ENCODE data around the gene PBLD. TPM values are rescaled to one million over a fixed set of nuclear protein-coding genes. Genes with fewer than 3 reads are reported as not detected.
"Not testable (repeated sequence)": the region's sequence is repeated elsewhere in the genome, so short reads cannot be mapped to it uniquely, and the experiment has no call there.

Gene PBLD
- total RNA-seq, 4 donors from 2014 or later = 4.9 to 12.3 (median 7.6) TPM

DNA sequence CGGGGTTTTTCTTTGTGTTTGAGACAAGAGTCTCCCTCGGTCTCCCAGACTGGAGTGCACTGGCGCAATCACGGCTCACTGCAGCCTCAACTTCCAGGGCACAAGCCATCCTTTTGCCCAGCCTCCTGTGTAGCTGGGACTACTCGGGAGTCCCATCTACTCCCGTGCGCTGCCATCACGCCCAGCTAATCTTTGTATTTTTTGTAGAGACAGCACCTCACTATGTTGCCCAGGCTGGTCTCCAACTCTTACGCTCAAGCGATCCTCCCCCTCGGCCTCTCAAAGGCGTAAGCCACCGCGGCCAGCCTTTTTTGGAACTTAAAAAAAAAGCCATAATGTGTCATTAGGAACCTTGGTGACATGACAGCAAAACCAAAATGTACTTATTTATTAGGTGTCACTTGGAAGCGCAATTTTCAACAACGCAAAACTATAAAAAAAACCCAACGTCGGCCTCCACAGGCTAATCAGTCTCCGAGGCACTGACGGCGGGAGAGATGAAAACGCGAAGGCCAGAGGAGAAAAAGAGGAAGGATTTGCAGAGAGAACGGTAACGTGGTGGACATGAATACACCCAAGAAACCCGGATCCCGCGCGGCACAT lies 1.8 kb downstream of the PBLD start:
- ATAC-seq (ENCODE audit: low FRiP score) = no peak
- no peak for DNase-seq (ENCODE audit: low spot score)
- TF ChIP-seq, protein P1, sequence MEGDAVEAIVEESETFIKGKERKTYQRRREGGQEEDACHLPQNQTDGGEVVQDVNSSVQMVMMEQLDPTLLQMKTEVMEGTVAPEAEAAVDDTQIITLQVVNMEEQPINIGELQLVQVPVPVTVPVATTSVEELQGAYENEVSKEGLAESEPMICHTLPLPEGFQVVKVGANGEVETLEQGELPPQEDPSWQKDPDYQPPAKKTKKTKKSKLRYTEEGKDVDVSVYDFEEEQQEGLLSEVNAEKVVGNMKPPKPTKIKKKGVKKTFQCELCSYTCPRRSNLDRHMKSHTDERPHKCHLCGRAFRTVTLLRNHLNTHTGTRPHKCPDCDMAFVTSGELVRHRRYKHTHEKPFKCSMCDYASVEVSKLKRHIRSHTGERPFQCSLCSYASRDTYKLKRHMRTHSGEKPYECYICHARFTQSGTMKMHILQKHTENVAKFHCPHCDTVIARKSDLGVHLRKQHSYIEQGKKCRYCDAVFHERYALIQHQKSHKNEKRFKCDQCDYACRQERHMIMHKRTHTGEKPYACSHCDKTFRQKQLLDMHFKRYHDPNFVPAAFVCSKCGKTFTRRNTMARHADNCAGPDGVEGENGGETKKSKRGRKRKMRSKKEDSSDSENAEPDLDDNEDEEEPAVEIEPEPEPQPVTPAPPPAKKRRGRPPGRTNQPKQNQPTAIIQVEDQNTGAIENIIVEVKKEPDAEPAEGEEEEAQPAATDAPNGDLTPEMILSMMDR (IDR thresholded peaks at IDR 0.05) = no peak

DNA sequence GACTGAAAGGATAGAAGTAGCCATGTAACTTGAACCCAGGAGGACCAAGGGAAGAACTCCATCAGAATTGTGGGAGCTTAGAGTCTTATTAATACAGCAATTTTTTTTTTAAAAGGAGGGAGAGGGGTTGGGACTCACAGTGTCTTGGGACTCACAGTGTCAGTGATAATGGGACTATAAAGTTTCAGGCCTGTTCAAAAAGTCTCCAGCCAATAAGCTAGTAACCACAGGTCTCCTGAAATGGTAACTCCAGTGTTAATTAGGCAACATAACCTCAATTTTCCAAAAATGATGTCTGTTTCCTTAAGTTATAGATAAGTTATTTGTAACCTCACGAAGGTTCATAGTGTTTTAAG lies 3.2 kb downstream of the PBLD start:
- DNase-seq (ENCODE audit: low spot score) (no peak), ATAC-seq (ENCODE audit: low FRiP score) (no peak)
- TF ChIP-seq, protein P1 (IDR thresholded peaks at IDR 0.05) = no peak

DNA sequence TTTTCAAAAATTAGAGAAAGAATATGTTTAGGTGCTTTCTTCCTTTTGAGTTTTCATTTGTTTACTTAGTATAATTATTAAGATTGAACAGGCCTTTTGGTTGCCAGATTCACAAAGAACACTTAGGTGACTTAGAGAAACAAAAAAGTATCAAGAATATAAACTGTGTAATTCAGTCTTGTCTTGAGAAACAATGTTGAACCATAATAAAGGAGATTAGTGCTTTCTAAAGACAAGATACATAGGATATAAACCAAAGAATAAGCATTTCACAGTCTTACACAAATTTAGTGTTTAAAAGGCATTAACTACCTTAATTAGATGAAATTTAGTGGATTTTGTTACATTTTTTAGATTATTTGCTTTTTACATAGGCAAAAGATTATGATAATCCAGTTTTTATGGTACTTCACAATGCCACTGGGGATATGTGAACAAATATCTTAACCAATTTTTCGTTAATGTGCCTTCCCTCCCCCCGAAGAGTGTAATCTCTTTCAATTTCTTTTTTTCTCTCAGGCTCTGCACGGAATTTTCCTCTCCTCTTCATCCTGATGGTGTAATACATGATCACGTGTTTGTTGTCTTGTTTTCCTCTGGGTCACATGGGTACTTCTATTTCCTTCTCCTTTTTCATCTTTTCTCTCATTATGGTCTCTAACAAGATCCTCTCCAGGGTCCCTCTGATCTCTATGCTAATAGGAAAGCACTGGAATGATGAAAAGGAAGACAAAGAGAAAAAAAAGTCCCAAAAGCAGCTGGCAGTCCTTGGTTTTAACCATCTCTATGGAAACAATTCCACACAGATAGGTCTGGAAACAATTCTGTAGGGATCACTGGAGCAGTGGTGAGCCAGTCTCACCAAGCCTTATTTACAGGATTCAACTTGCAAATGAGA lies 4.6 kb downstream of the PBLD start:
- ATAC-seq (ENCODE audit: low FRiP score) (no peak), DNase-seq (ENCODE audit: low spot score) (no peak)
- TF ChIP-seq, protein P1 (IDR thresholded peaks at IDR 0.05) = no peak

DNA sequence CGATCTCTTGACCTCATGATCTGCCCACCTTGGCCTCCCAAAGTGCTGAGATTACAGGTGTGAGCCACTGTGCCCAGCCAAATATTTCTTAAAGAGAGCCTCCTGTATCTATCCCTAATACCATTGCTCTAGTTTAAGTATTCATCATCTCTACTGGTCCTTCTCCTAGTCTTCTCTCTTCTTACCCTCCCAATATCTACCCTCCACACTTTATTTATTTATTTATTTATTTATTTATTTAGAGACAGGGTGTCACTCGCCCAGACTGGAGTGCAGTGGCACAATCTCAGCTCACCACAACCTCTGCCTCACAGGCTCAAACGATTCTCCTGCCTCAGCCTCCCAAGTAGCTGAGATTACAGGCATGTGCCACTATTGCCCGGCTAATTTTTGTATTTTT lies 8.3 kb downstream of the PBLD start:
- not testable (repeated sequence) for DNase-seq (ENCODE audit: low spot score); ATAC-seq (ENCODE audit: low FRiP score)

DNA sequence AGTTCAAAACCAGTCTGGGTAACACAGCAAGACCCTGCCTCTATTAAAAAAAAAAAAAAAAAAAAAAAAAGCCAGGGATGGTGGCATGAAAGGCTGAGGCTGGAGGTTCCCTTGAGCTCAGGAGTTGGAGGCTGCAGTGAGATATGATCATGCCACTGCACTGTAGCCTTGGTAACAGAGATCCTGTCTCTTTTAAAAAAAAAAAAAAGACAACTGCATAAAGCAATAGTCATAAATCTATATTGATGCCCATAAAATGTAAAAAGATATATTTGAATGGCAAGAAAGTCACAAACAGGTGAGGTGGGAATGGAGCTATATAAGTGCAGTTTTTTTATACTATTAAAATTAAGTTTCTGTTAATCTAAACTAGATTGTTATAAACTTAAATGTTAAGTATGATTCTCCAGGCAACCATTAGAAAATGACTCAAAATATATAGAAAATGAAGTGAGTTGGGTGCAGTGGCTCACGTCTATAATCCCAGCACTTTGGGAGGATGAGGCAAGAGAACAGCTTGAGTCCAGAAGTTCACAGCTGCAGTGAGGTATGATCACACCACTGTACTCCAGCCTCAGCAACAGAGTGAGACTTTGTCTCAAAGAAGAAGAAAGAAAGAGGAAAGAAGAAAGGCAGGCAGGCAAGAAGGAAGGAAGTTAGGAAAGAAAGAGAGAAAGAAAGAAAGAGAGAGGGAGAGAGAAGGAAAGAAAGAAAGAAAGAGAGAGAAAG lies 14.2 kb downstream of the PBLD start:
- DNase-seq (ENCODE audit: low spot score) = no peak
- TF ChIP-seq, protein P1 (IDR thresholded peaks at IDR 0.05) = no peak
- ATAC-seq (ENCODE audit: low FRiP score) = no peak

DNA sequence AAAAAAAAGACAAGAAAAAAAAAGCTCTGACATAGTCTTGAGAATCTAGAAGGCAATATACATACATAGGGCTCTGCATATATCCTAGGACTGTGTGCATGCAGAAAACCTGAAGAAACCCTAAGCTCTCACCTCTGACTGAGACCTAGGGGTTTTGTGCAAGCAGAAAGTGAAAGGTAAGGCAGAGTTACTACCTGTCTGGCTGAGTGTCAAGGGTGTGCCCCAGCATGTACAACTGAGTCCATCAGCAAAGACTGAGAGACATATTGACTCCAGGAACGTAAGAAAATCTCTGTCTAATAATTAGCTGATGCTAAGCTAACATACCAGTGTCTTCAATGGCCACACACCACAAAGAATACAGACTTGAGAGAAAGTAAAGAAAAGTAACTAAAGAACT lies 17.1 kb downstream of the PBLD start:
- TF ChIP-seq, protein P1 (IDR thresholded peaks at IDR 0.05) = no peak
- DNase-seq (ENCODE audit: low spot score) = no peak
- no peak for ATAC-seq (ENCODE audit: low FRiP score)

DNA sequence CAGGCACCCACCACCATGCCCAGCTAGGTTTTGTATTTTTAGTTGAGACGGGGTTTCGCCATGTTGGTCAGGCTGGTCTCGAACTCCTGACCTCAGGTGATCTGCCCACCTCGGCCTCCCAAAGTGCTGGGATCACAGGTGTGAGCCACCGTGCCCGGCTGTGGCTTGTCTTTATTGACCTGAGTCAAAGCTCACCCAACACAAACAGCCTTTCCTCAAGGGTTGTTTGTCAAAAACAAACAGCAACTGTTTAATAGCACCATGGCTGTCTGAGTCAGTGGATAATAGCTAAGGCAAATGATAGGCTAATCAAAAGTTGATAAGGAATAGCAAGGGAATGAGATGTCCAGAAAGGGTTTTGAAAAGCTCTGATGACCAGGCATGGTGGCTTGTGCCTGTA lies 17.8 kb downstream of the PBLD start:
- ATAC-seq (ENCODE audit: low FRiP score); DNase-seq (ENCODE audit: low spot score): not testable (repeated sequence)

Data from omental fat pad (tissue), 4 donors.